HCT116 (cell line): ENCODE results near the gene LYRM4. TPM values are rescaled to one million over a fixed set of nuclear protein-coding genes. Genes with fewer than 3 reads are reported as not detected.

ENCODE experiments used
- ATAC-seq: fragments of 200-7000 bp; cut with Tn5 transposase; 2 replicates; pipeline ENCODE4 v1.9.1; 2020; ENCODE audit warnings: mild to moderate bottlenecking, moderate library complexity
- BruUV-seq: library from RNA; stranded (reverse); fragments of 400-500 nt; replicated peaks from 2 replicates; lab custom pipeline; 2021; lab: Mats Ljungman, UMichigan
- CTCF ChIA-PET: fragments of 300-600 bp; sonication (Branson Sonifier 250); formaldehyde crosslinking; loops from one replicate; lab custom pipeline; 2021; ENCODE audit warnings: antibody characterized with exemption; lab: Charles Lee
- POLR2A ChIA-PET: fragments of 300-600, 350-600 bp; sonication (Branson Sonifier 250); formaldehyde crosslinking; loops from one replicate; lab custom pipeline; 2021; ENCODE audit warnings: antibody characterized with exemption; lab: Charles Lee
- RAD21 ChIA-PET, 2 experiments: fragments of 300-600 bp; sonication (Branson Sonifier 250); formaldehyde crosslinking; loops; one replicate each; lab custom pipeline; 2023; ENCODE audit warnings: low total read pairs in 2 of 2; ENCODE audit not compliant: uncharacterized antibody in 2 of 2, unreplicated experiment in 2 of 2, low non-redundant PET in 1 of 2; lab: Charles Lee
- DNase-seq: peaks from one replicate; pipeline ENCODE4 v3.0.0-alpha.2; 2010; ENCODE audit warnings: low read depth, low spot score
- H2AFZ ChIP-seq: fragments of 200-600 bp; shearing (Covaris generic), sonication (generic); 2 replicates; pipeline ENCODE4 v1.6.1; 2017; ENCODE audit warnings: low read depth, mixed run types, mixed read lengths, antibody characterized with exemption, low read length; ENCODE audit not compliant: poor library complexity, severe bottlenecking
- H3K27ac ChIP-seq: 2 replicates; pipeline ENCODE4 v1.5.1; 2012; ENCODE audit warnings: low read depth, low read length
- H3K27me3 ChIP-seq: fragments of 200-600 bp; sonication (generic); 2 replicates; pipeline ENCODE4 v1.6.1; 2016; ENCODE audit warnings: mixed run types, low read length, mixed read lengths; ENCODE audit not compliant: insufficient read depth
- H3K36me3 ChIP-seq, 2 experiments: fragments of 200-500 bp in 1 of 2; fragments of 200-600 bp in 1 of 2; sonication (Bioruptor generic) in 1 of 2; sonication (generic) in 1 of 2; 2 replicates each; pipeline versions ENCODE4 v1.5.1 to v1.6.1; 2014 to 2016; ENCODE audit warnings: low read length in 2 of 2, inconsistent platforms in 1 of 2, mixed read lengths in 1 of 2, mixed run types in 1 of 2; ENCODE audit not compliant: insufficient read depth in 2 of 2, control insufficient read depth in 1 of 2
- H3K4me1 ChIP-seq, 2 experiments: fragments of 200-600 bp in 1 of 2; sonication (generic) in 1 of 2; 2 replicates each; pipeline versions ENCODE4 v1.5.1 to v1.6.1; 2012 to 2017; ENCODE audit warnings: low read length in 2 of 2, inconsistent platforms in 1 of 2, mild to moderate bottlenecking in 1 of 2, mixed read lengths in 1 of 2, mixed run types in 1 of 2, moderate library complexity in 1 of 2; ENCODE audit not compliant: insufficient read depth in 2 of 2, control insufficient read depth in 1 of 2
- H3K4me2 ChIP-seq: fragments of 200-600 bp; sonication (generic); 2 replicates; pipeline ENCODE4 v1.6.1; 2017; ENCODE audit warnings: mixed run types, low read length, mixed read lengths
- H3K4me3 ChIP-seq, 2 experiments: fragments of 200-600 bp in 1 of 2; sonication (generic) in 1 of 2; replicated peaks in 1 of 2; 2 replicates each; pipeline ENCODE4 v1.5.1; 2011 to 2016; ENCODE audit warnings: low read length in 2 of 2, control low read depth in 1 of 2, low read depth in 1 of 2, mild to moderate bottlenecking in 1 of 2, mixed read lengths in 1 of 2, mixed run types in 1 of 2
- H3K79me2 ChIP-seq: fragments of 200-600 bp; sonication (generic); 2 replicates; pipeline ENCODE4 v1.6.1; 2017; ENCODE audit warnings: mild to moderate bottlenecking, mixed run types, low read length, moderate library complexity, mixed read lengths; ENCODE audit not compliant: insufficient read depth
- H3K9ac ChIP-seq: fragments of 200-600 bp; sonication (generic); 2 replicates; pipeline ENCODE4 v1.6.1; 2016; ENCODE audit warnings: low read length, mixed read lengths
- H3K9me2 ChIP-seq: fragments of 200-600 bp; sonication (generic), shearing (Covaris generic); 2 replicates; pipeline ENCODE4 v1.6.1; 2017; ENCODE audit warnings: mixed run types, mild to moderate bottlenecking, moderate library complexity; ENCODE audit not compliant: insufficient read depth
- H3K9me3 ChIP-seq, 2 experiments: fragments of 200-500 bp in 1 of 2; fragments of 200-600 bp in 1 of 2; sonication (Bioruptor generic) in 1 of 2; sonication (generic) in 1 of 2; 2 replicates each; pipeline ENCODE4 v1.6.1; 2014 to 2017; ENCODE audit warnings: low read length in 2 of 2, mixed read lengths in 2 of 2, inconsistent platforms in 1 of 2, low read depth in 1 of 2, mild to moderate bottlenecking in 1 of 2, mixed run types in 1 of 2, moderate library complexity in 1 of 2; ENCODE audit not compliant: control insufficient read depth in 1 of 2, insufficient read depth in 1 of 2
- H4K20me1 ChIP-seq: fragments of 200-600 bp; sonication (generic), shearing (Covaris generic); 2 replicates; pipeline ENCODE4 v1.6.1; 2017; ENCODE audit warnings: mixed run types, mild to moderate bottlenecking, moderate library complexity; ENCODE audit not compliant: insufficient read depth
- CBX3 ChIP-seq: IDR thresholded peaks from 2 replicates; pipeline ENCODE4 v1.6.1; 2012; ENCODE audit warnings: low read depth
- CEBPB ChIP-seq: IDR thresholded peaks from 2 replicates; pipeline ENCODE4 v1.6.1; 2012; ENCODE audit warnings: low read depth
- EGR1 ChIP-seq: IDR thresholded peaks from 2 replicates; pipeline ENCODE4 v1.6.1; 2012; ENCODE audit warnings: low read depth
- EZH2phosphoT487 ChIP-seq: fragments of 200-600 bp; IDR thresholded peaks from 2 replicates; pipeline ENCODE4 v1.6.1; 2018; ENCODE audit warnings: antibody characterized with exemption, borderline replicate concordance
- SRF ChIP-seq: IDR thresholded peaks from 2 replicates; pipeline ENCODE4 v1.6.1; 2012; ENCODE audit warnings: low read depth
- intact Hi-C: fragments of 100-400 bp; cut with micrococcal nuclease; formaldehyde crosslinking; loops from 2 replicates; pipeline ENCODE4 v1.10.0; 2022
- total RNA-seq: library from RNA; stranded (reverse); gene quantifications from one replicate; pipeline ENCODE4 v1.2.1, GENCODE V29; 2021; ENCODE audit not compliant: unreplicated experiment
- TF ChIP-seq, protein P1 (sequence below): IDR thresholded peaks from 2 replicates; pipeline ENCODE4 v1.6.1; 2012; ENCODE audit warnings: low read depth
- TF ChIP-seq, protein P2 (sequence below), 3 experiments: fragments of 200-600 bp in 1 of 3; sonication (generic) in 1 of 3; IDR thresholded peaks in 2 of 3; conservative IDR thresholded peaks in 1 of 3; 2 replicates each; pipeline ENCODE4 v1.5.1; 2012 to 2017; ENCODE audit warnings: low read depth in 2 of 3, low read length in 2 of 3, antibody characterized with exemption in 1 of 3, borderline replicate concordance in 1 of 3, control low read depth in 1 of 3, mild to moderate bottlenecking in 1 of 3, mixed read lengths in 1 of 3, mixed run types in 1 of 3, moderate library complexity in 1 of 3; ENCODE audit not compliant: insufficient read depth in 1 of 3

The LYRM4 gene
- total RNA-seq, 1 experiment from 2014 or later = 30.1 TPM

DNA sequence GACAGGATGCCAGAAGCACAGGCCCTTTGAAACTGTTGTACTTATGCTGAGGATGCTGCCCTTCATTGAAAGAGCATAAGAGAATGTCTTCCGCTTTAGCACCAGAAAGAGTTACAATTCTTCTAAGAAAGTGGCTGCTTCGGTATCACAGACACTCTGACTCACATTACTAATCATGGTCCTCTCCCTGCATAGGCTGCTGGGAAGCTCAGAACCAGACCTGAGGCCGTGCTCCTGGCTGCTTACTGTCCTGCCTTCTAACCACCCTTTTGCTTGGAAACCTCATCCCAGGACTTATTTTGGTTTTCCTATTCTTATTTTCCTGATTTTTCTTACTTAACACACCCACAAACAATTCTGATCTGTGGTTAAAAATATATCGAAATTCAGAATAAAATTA is 22.9 kb downstream of the LYRM4 start:
- intact Hi-C loops = no loop called here
- Histone ChIP-seq H3K9me2 (no peaks in the 10 kb centered on the region), H3K27ac (no peak overlapping the region), H2AFZ (no peak overlapping the region), H3K4me2 (no peak overlapping the region), H3K4me1 (no peaks in the 10 kb centered on the region), H3K4me3 (no peak overlapping the region), H3K36me3 (no peaks in the 10 kb centered on the region; a peak in 1 of 4 replicates), H4K20me1 (no peaks in the 10 kb centered on the region), H3K9me3 (no peaks in the 10 kb centered on the region), H3K27me3 (no peaks in the 10 kb centered on the region), H3K9ac (no peak overlapping the region), H3K79me2 (peaks cover 16% of the 10 kb centered on the region; the same call in 1 of the 2 replicates)
- DNase-seq (no peak), ATAC-seq (no peak)
- ChIA-PET POLR2A (no interaction called here), CTCF (no interaction called here), RAD21 (no interaction called here)
- TF ChIP-seq CEBPB = no peak
- no TSS peak for BruUV-seq

DNA sequence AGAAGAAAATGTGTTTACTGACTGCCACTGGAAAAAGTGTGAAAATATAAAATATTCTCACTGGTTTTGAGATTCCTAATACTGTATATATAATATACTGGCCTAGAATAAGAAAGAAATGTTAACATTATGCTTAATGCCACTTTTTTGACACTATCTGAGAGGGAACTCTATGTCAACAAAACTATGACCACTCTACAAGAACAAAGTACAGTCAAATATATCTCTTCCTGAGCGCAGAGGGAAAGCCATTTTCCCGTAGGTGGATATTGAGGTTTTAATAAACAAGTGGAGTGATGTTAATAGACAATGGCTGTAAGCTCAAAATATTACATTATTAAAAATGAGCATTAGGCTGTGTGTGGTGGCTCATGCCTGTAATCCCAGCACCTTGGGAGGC is 24.9 kb downstream of the LYRM4 start:
- TF ChIP-seq SRF = no peak
- no peak for TF ChIP-seq EGR1
- no peaks in the 10 kb centered on the region for H3K9me2 ChIP-seq
- peaks cover 24% of the 10 kb centered on the region for H3K79me2 ChIP-seq
- H3K4me1 ChIP-seq = no peaks in the 10 kb centered on the region
- ChIA-PET POLR2A (no interaction called here), RAD21 (no interaction called here), CTCF (interaction anchor here (1.6 kb wide), 1 partner anchor 21 kb away, joined by 3 read pairs; no protein-coding TSS in a partner anchor)
- no peak overlapping the region for H3K27ac ChIP-seq
- no peaks in the 10 kb centered on the region for H3K9me3 ChIP-seq
- no peak overlapping the region for H3K4me3 ChIP-seq
- H3K4me2 ChIP-seq = no peak overlapping the region
- H4K20me1 ChIP-seq = no peaks in the 10 kb centered on the region
- no peak for DNase-seq
- no peaks in the 10 kb centered on the region for H3K27me3 ChIP-seq
- no peak overlapping the region for H3K9ac ChIP-seq
- intact Hi-C loops = no loop called here
- ATAC-seq = no peak
- H2AFZ ChIP-seq = no peak overlapping the region
- no peaks in the 10 kb centered on the region; a peak in 1 of 4 replicates for H3K36me3 ChIP-seq
- no TSS peak for BruUV-seq

DNA sequence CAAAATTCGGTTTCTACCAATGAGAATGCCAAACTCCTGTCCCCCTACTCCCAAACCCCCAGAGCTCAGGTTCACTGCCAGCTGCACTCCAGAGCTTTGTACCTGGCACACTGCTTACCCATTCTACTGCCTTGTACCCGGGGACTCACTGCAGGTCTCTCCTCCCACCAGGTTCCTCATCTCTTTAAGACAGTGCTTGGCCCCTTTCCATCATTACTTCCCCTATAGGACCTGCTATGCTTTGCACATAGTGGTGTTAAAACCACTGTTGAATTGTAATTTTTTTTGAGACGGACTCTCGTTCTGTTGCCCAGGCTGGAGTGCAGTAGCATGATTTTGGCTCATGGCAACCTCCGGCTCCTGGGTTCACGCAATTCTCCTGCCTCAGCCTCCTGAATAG is 25.9 kb downstream of the LYRM4 start:
- Histone ChIP-seq H3K4me3 (no peak overlapping the region), H3K36me3 (no peaks in the 10 kb centered on the region; a peak in 1 of 4 replicates), H3K4me2 (no peak overlapping the region), H3K9me3 (no peaks in the 10 kb centered on the region), H4K20me1 (no peaks in the 10 kb centered on the region), H3K27ac (no peak overlapping the region), H3K9me2 (no peaks in the 10 kb centered on the region), H3K79me2 (peaks cover 24% of the 10 kb centered on the region), H3K9ac (no peak overlapping the region), H2AFZ (no peak overlapping the region), H3K4me1 (no peaks in the 10 kb centered on the region), H3K27me3 (no peaks in the 10 kb centered on the region)
- intact Hi-C loops = no loop called here
- ChIA-PET CTCF (interaction anchor here (1.6 kb wide), 1 partner anchor 20 kb away, joined by 3 read pairs; no protein-coding TSS in a partner anchor), POLR2A (no interaction called here), RAD21 (no interaction called here)
- no TSS peak for BruUV-seq
- DNase-seq (no peak), ATAC-seq (no peak)
- TF ChIP-seq, protein P1, sequence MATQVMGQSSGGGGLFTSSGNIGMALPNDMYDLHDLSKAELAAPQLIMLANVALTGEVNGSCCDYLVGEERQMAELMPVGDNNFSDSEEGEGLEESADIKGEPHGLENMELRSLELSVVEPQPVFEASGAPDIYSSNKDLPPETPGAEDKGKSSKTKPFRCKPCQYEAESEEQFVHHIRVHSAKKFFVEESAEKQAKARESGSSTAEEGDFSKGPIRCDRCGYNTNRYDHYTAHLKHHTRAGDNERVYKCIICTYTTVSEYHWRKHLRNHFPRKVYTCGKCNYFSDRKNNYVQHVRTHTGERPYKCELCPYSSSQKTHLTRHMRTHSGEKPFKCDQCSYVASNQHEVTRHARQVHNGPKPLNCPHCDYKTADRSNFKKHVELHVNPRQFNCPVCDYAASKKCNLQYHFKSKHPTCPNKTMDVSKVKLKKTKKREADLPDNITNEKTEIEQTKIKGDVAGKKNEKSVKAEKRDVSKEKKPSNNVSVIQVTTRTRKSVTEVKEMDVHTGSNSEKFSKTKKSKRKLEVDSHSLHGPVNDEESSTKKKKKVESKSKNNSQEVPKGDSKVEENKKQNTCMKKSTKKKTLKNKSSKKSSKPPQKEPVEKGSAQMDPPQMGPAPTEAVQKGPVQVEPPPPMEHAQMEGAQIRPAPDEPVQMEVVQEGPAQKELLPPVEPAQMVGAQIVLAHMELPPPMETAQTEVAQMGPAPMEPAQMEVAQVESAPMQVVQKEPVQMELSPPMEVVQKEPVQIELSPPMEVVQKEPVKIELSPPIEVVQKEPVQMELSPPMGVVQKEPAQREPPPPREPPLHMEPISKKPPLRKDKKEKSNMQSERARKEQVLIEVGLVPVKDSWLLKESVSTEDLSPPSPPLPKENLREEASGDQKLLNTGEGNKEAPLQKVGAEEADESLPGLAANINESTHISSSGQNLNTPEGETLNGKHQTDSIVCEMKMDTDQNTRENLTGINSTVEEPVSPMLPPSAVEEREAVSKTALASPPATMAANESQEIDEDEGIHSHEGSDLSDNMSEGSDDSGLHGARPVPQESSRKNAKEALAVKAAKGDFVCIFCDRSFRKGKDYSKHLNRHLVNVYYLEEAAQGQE = no peak
- TF ChIP-seq EZH2phosphoT487 = no peak
- TF ChIP-seq, protein P2, sequence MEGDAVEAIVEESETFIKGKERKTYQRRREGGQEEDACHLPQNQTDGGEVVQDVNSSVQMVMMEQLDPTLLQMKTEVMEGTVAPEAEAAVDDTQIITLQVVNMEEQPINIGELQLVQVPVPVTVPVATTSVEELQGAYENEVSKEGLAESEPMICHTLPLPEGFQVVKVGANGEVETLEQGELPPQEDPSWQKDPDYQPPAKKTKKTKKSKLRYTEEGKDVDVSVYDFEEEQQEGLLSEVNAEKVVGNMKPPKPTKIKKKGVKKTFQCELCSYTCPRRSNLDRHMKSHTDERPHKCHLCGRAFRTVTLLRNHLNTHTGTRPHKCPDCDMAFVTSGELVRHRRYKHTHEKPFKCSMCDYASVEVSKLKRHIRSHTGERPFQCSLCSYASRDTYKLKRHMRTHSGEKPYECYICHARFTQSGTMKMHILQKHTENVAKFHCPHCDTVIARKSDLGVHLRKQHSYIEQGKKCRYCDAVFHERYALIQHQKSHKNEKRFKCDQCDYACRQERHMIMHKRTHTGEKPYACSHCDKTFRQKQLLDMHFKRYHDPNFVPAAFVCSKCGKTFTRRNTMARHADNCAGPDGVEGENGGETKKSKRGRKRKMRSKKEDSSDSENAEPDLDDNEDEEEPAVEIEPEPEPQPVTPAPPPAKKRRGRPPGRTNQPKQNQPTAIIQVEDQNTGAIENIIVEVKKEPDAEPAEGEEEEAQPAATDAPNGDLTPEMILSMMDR (IDR thresholded peaks at IDR 0.05 in 2 of 3, conservative IDR thresholded peaks at IDR 0.05 in 1 of 3; ENCODE audit: borderline replicate concordance in 1 of 3, insufficient read depth in 1 of 3, low read depth in 2 of 3, low read length in 2 of 3) = no peak
- TF ChIP-seq CBX3 = no peak
